Endothelial cell (in vitro differentiated cells): ENCODE results near the gene PTAFR. TPM values are rescaled to one million over a fixed set of nuclear protein-coding genes. Genes with fewer than 3 reads are reported as not detected.

Source experiments
- DNase-seq: peaks from one replicate; pipeline ENCODE4 v3.0.0; 2021; ENCODE audit warnings: low spot score
- H3K27ac Mint-ChIP-seq: one replicate; pipeline ENCODE4 v1.8.0; 2021; ENCODE audit warnings: mixed read lengths, inconsistent platforms; ENCODE audit not compliant: unreplicated experiment
- H3K27me3 Mint-ChIP-seq: one replicate; pipeline ENCODE4 v1.8.0; 2021; ENCODE audit warnings: mild to moderate bottlenecking, moderate library complexity, mixed read lengths, inconsistent platforms; ENCODE audit not compliant: unreplicated experiment
- H3K36me3 Mint-ChIP-seq: one replicate; pipeline ENCODE4 v1.8.0; 2021; ENCODE audit warnings: mild to moderate bottlenecking, low read depth, mixed read lengths, inconsistent platforms; ENCODE audit not compliant: unreplicated experiment
- H3K4me1 Mint-ChIP-seq: one replicate; pipeline ENCODE4 v1.8.0; 2021; ENCODE audit warnings: mild to moderate bottlenecking, mixed read lengths, inconsistent platforms; ENCODE audit not compliant: unreplicated experiment
- H3K4me3 Mint-ChIP-seq: one replicate; pipeline ENCODE4 v1.8.0; 2021; ENCODE audit warnings: mild to moderate bottlenecking, mixed read lengths, inconsistent platforms; ENCODE audit not compliant: unreplicated experiment
- H3K9me3 Mint-ChIP-seq: one replicate; pipeline ENCODE4 v1.8.0; 2021; ENCODE audit warnings: mixed read lengths, inconsistent platforms; ENCODE audit not compliant: unreplicated experiment
- long read RNA-seq: library from polyadenylated mRNA; unstranded; transcript quantifications from one replicate; pipeline ENCODE4 v2.0.0, GENCODE V29; 2020; ENCODE audit not compliant: unreplicated experiment
- total RNA-seq: library from RNA; stranded (reverse); fragmentation: NEBNext Ultra II Directional; extraction: Animal tissue kit (Norgen Biotek cat#: 25700); gene quantifications from one replicate; pipeline ENCODE4 v1.2.1, GENCODE V29; 2021; ENCODE audit not compliant: unreplicated experiment
- TF ChIP-seq, protein P1 (sequence below): fragments of 200-600 bp; sonication (generic); IDR thresholded peaks from one replicate; pipeline ENCODE4 v1.5.0; 2021; ENCODE audit warnings: antibody characterized with exemption; ENCODE audit not compliant: unreplicated experiment

Gene PTAFR, protein sequence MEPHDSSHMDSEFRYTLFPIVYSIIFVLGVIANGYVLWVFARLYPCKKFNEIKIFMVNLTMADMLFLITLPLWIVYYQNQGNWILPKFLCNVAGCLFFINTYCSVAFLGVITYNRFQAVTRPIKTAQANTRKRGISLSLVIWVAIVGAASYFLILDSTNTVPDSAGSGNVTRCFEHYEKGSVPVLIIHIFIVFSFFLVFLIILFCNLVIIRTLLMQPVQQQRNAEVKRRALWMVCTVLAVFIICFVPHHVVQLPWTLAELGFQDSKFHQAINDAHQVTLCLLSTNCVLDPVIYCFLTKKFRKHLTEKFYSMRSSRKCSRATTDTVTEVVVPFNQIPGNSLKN
- 0.72 TPM for total RNA-seq
- long read RNA-seq, partial matches to known transcripts, result 0 of 1 reads
- long read RNA-seq, other reads (novel, unspliced or antisense), result 1 of 1 reads

DNA sequence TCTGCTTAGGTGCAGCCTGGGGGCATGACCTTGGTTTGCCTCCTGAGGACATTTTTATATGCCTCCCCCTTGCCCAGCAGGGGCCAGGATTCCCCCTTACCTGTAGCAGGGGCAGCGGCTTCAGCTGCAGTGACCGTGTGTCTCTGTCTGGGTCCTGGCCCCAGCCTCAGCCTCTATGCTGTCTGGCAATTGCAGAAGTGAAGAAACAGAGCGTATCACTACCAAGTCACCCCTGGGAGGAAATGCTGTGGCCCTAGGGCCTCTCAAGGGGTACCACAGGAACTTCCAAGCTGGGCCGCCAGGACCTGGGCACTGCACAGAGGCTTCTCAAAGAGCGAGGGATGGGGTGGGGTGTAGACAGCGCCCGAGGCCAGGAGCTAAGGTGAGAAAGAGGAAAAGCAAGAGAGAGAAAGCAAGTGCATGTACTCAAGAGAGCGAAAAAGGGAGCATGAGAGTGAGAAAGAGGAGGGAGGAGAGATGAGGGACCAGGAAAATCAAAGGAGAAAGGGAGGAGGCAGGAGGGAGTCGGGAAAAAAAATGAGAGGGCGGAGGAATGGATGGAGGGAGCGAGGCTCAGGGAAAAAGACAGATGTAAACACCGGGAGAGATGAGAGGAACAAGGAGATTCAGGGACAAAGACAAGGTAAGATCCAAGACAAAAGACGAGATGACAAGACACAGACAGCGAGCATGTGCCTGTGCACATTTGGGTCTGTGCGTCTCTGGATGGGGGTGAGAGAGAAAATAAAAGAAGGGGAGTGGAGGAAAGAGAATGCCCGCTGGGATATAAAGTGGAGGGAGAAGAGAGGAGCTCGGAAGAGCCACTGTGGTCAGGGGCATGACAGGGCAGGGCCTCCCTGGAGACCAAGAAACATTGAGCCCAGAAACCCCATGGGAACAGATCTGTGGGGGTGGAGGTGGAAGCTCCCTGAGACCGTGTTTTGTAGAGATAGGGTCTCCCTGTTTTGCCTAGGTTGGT is at the start of gene PTAFR:
Gene PTAFR (minus strand): TSS at position 199 of the 979 bp plus-strand sequence. CDS start 25,669 bp downstream, outside the sequence.
- Mint-ChIP-seq H3K4me3 (no peak within 1 kb of the TSS), H3K36me3 (no peaks in the 10 kb centered on the region), H3K27me3 (peaks cover 3% of the 10 kb centered on the region), H3K27ac (peak within 1 kb of the TSS; percentile 3), H3K4me1 (peaks cover 8% of the 10 kb centered on the region), H3K9me3 (no peaks in the 10 kb centered on the region)
- DNase-seq, result no peak
- TF ChIP-seq, protein P1, sequence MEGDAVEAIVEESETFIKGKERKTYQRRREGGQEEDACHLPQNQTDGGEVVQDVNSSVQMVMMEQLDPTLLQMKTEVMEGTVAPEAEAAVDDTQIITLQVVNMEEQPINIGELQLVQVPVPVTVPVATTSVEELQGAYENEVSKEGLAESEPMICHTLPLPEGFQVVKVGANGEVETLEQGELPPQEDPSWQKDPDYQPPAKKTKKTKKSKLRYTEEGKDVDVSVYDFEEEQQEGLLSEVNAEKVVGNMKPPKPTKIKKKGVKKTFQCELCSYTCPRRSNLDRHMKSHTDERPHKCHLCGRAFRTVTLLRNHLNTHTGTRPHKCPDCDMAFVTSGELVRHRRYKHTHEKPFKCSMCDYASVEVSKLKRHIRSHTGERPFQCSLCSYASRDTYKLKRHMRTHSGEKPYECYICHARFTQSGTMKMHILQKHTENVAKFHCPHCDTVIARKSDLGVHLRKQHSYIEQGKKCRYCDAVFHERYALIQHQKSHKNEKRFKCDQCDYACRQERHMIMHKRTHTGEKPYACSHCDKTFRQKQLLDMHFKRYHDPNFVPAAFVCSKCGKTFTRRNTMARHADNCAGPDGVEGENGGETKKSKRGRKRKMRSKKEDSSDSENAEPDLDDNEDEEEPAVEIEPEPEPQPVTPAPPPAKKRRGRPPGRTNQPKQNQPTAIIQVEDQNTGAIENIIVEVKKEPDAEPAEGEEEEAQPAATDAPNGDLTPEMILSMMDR, result no peak

DNA sequence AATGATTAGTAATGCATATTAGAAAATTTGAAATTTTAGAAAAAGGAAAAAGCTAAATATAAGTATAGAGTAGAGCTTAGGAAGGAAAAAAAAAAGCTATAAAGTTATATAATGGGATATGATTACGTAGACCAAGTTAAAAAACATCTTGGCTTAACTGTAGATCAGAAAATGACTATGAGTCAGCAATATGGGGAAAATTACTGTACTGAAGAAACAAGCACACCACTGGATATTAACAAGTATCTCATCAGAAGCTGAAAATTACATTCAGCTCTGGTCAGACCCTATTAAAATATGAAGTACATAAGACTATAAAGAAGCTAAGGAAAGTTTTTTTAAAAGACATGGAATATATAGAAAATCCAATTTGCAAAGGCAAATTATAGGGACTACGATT is 36.8 kb upstream of the PTAFR start:
- H3K4me3 Mint-ChIP-seq, result no peak overlapping the region
- no peak overlapping the region for H3K27ac Mint-ChIP-seq
- TF ChIP-seq, protein P1, result no peak
- H3K27me3 Mint-ChIP-seq, result no peaks in the 10 kb centered on the region
- no peak for DNase-seq
- H3K4me1 Mint-ChIP-seq, result no peaks in the 10 kb centered on the region
- H3K9me3 Mint-ChIP-seq, result no peaks in the 10 kb centered on the region
- peaks cover 4% of the 10 kb centered on the region for H3K36me3 Mint-ChIP-seq

DNA sequence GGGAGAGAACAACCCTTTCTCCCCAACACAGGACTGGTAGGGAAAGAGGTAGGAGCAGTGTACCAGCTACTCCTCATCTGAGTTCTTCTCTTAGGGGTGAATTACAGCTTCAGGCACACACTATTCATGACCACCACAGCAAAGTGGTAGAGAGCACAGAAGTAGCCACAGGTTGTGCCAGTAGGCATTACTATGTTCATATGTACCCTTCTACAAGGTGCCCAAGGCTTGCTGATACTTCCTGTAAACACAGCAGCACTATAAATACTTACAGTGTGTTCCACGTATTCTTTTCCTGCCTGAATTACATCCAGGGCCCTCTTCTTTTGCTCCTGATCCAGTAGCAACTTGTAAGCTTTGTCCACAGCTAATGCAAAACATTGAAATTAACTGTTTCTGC is 33.2 kb upstream of the PTAFR start:
- Mint-ChIP-seq H3K4me3 (no peak overlapping the region), H3K36me3 (peaks cover 11% of the 10 kb centered on the region), H3K4me1 (no peaks in the 10 kb centered on the region), H3K9me3 (no peaks in the 10 kb centered on the region), H3K27me3 (no peaks in the 10 kb centered on the region), H3K27ac (no peak overlapping the region)
- DNase-seq, result no peak
- TF ChIP-seq, protein P1, result no peak

DNA sequence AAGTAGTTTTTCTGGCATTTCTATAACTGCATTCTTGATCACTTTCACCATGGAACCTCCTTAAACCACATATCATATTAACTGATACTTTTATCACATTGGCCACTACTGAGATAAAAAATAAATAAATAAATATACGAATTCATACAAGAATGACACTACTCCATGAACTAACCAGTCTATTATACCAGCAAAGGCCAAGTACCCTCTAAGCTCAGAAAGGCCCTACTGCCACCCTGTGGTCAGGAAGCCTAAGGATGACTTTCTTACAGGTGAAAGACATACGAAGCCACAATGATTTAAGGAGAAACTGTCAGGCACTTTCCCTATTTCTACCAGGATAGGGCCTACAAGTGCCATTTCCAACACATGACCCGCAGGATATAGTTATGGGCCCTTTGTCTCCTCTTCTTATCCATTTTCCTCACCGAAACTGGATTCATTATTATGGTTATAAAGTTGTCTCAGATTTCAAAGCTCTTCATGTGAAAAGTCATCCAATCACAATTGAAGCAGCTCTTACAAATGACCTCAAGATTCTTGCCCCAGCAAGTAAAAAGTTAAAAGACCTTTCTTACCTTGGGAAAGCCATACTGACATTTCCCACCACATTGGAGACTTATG is 32.4 kb upstream of the PTAFR start:
- TF ChIP-seq, protein P1, result no peak
- peak; percentile 47 for DNase-seq
- H3K4me3 Mint-ChIP-seq, result no peak overlapping the region
- peaks cover 19% of the 10 kb centered on the region for H3K36me3 Mint-ChIP-seq
- H3K27me3 Mint-ChIP-seq, result no peaks in the 10 kb centered on the region
- H3K27ac Mint-ChIP-seq, result no peak overlapping the region
- no peaks in the 10 kb centered on the region for H3K4me1 Mint-ChIP-seq
- H3K9me3 Mint-ChIP-seq, result no peaks in the 10 kb centered on the region
